ENCODE data around the gene WDR33. TPM values are rescaled to one million over a fixed set of nuclear protein-coding genes. Genes with fewer than 3 reads are reported as not detected.

Gene WDR33
- total RNA-seq, 2 experiments from 2014 or later, result 66.3 to 72.4 TPM

Other genes with a start within 250 kb of the WDR33 start
- not detected for gene GPR17, start 165.0 kb downstream of the WDR33 start, total RNA-seq
- 10 to 100 TPM in 1 of 2 experiments, 1 to 10 TPM in 1; 4.5 to 11.4 TPM for gene LIMS2, start 135.6 kb downstream of the WDR33 start, total RNA-seq
- gene SFT2D3, start 109.7 kb downstream of the WDR33 start, total RNA-seq, result 1 to 10 TPM; 4.1 to 4.6 TPM
- 10 to 100 TPM; 52.3 to 56.4 TPM for gene POLR2D, start 47.0 kb upstream of the WDR33 start, total RNA-seq
- gene AMMECR1L, start 74.8 kb upstream of the WDR33 start, total RNA-seq, result 10 to 100 TPM; 13.3 to 18.5 TPM
- gene SAP130, start 216.9 kb upstream of the WDR33 start, total RNA-seq, result 10 to 100 TPM; 40.0 to 43.7 TPM

Data from activated CD8-positive, alpha-beta memory T cell treated with anti-CD3 and anti-CD28 coated beads, Interleukin-2, amount 10 ng/mL, durations not matched to agents 7 days and 5 days (primary cell).